AG09319 (cell line): Measurements from ENCODE around the gene RAB11FIP2.
"Not testable (repeated sequence)": the region's sequence is repeated elsewhere in the genome, so short reads cannot be mapped to it uniquely, and the experiment has no call there.

Experiments
- DNase-seq: peaks from one replicate; pipeline ENCODE4 v3.0.0-alpha.2; 2010; ENCODE audit warnings: low read depth; ENCODE audit errors: extremely low read depth
- TF ChIP-seq, protein P1 (sequence below): IDR thresholded peaks from 2 replicates; pipeline ENCODE4 v1.5.1; 2011; ENCODE audit warnings: low read depth, mild to moderate bottlenecking, inconsistent platforms, low read length, moderate library complexity

Gene RAB11FIP2, protein sequence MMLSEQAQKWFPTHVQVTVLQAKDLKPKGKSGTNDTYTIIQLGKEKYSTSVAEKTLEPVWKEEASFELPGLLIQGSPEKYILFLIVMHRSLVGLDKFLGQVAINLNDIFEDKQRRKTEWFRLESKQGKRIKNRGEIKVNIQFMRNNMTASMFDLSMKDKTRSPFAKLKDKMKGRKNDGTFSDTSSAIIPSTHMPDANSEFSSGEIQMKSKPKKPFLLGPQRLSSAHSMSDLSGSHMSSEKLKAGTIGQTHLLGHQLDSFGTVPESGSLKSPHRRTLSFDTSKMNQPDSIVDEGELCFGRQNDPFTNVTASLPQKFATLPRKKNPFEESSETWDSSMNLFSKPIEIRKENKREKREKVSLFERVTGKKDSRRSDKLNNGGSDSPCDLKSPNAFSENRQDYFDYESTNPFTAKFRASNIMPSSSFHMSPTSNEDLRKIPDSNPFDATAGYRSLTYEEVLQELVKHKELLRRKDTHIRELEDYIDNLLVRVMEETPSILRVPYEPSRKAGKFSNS

DNA sequence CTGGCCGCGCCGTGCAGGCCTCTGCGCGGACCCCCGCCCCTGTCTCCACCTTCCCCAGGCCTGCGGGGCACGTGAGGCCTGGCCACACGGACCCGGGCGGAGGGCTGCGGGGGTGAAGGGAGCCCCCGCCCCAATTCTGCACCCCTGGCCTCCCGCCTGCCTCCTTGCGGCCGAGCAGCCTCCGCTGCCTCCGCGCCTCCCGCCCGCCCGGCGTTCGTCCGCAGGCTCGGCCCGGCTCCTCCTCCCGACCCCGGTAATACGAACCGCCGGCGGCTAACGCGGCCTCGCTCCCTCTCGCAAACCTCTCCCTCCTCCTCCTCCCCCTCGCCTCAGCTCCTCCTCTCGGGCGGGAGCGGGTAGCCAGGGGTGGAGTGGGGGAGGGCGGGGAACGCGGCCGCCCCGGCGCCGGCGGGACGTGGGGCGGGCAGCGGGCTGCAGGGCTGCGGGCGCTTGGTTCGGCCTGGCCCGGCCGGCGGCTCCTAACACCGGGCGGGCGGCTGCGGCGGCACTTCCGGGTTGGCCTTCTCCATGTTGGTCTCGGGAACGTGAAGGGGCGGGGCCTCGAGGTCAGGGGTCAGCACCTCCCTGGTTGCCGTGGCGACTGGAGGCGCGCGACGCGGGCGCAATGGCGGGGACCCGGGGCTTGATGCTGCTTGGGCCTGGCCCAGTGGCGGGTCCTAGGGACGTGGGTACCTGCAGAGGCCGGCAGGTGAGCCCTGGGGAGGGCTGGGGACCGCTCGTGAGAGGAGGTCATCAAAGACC, at the start of gene RAB11FIP2:
Gene RAB11FIP2, minus strand, starts transcription at position 547 of the 762 bp plus-strand sequence. CDS start 778 bp downstream, outside the sequence.
- DNase-seq: peak; percentile 72

DNA sequence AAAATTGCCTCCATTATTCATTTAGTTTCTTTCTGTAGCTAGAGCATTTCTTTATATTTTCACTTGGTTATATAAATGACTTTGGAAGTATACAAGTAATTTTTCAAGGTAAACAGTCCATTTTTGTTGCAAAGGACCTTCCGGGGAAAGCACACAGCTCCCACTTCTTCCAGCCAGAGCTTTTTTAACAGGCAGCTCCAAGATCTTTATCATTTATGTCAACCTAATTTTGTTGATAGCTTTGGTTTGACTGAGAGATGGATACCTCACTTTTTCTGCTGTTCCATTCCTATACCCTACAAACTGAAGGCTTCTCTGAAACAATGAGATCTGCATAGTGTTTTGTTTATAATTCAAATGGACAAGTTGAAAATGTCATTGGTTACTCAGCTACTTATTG, 49.3 kb upstream of the RAB11FIP2 start:
- no peak for DNase-seq
- TF ChIP-seq, protein P1, sequence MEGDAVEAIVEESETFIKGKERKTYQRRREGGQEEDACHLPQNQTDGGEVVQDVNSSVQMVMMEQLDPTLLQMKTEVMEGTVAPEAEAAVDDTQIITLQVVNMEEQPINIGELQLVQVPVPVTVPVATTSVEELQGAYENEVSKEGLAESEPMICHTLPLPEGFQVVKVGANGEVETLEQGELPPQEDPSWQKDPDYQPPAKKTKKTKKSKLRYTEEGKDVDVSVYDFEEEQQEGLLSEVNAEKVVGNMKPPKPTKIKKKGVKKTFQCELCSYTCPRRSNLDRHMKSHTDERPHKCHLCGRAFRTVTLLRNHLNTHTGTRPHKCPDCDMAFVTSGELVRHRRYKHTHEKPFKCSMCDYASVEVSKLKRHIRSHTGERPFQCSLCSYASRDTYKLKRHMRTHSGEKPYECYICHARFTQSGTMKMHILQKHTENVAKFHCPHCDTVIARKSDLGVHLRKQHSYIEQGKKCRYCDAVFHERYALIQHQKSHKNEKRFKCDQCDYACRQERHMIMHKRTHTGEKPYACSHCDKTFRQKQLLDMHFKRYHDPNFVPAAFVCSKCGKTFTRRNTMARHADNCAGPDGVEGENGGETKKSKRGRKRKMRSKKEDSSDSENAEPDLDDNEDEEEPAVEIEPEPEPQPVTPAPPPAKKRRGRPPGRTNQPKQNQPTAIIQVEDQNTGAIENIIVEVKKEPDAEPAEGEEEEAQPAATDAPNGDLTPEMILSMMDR: no peak

More for the DNA sequence above, at the start of gene RAB11FIP2:
- TF ChIP-seq, protein P1: peak; percentile 1; the same call in 1 of the 2 replicates

DNA sequence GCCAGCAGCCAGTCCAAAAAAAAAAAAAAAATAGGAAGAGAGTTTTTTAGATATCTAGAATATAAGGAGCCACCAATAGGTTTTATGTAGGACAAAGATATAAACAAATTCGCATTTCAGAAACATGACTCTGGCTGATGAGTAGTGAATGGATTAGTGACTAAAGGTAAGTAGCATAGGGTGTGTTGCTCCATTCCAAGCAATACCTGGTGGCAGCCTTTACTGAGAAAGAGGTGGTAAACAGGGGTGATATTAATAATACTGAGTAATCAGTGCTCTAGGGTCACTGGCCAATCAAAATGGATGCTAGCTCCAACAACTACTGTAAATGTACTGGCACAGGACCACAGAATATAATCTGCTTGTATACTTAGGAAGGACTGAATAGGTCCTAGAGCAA, 45.5 kb upstream of the RAB11FIP2 start:
- TF ChIP-seq, protein P1: no peak

DNA sequence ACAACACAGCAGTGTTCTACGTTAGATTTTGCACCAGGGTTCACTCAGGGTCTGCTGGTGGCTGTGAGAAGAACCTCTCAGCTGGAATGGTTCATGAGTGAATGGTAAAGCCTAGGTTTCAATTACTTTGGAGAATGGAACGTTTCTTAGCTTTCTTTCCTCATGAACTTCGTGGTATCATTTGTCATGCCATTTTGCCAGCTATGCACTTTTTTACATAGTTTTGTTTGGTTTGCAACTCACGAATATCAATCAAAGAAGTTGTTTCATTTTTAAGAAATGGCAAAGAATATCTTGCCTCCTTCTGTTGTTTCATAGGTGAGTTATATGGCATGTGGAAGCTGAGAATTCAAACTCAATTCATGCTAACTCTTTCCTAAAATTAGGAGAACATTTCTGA, 34.1 kb upstream of the RAB11FIP2 start:
- TF ChIP-seq, protein P1: no peak
- no peak for DNase-seq

More for the DNA sequence above, 45.5 kb upstream of the RAB11FIP2 start:
- no peak for DNase-seq

DNA sequence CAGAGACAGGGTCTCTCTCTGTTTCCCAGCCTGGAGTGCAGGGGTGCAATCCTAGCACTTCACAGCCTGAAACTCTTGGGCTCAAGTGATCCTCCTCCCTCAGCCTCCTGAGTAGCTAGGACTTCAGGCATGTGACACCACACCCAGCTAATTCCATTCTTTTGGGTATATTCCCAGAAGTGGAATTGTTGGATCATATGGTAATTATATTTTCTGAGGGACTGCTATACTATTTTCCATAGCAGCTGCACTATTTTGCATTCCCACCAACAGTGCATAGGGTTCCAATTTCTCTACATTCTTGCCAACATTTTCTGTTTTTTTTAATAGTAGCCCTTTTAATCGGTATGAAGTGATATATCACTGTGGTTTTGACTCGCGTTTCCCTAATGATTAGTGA, 30.0 kb upstream of the RAB11FIP2 start:
- TF ChIP-seq, protein P1: no peak
- no peak for DNase-seq

DNA sequence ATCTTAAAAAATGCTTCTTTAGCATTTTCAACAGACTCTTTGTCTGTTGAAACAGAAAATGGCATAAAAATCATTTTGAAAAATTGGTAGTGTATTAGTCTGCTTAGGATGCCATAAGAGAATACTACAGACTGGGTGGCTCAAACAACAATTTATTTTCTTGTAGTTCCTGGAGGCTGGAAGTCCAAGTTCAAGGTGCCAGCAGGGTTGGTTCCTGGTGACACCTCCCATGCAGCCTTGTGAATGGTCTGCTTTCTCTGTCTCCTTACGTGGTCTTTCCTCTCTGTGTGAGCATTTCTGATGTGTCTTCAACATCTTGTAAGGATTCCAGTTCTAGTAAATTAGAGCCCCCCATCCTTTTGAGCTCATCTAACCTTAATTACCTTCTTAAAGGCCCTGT, 26.1 kb upstream of the RAB11FIP2 start:
- TF ChIP-seq, protein P1: no peak
- DNase-seq: no peak

DNA sequence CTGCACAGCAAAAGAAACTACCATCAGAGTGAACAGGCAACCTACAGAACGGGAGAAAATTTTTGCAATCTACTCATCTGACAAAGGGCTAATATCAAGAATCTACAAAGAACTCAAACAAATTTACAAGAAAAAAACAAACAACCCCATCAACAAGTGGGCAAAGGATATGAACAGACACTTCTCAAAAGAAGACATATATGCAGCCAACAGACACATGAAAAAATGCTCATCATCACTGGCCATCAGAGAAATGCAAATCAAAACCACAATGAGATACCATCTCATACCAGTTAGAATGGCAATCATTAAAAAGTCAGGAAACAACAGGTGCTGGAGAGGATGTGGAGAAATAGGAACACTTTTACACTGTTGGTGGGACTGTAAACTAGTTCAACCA, 20.6 kb upstream of the RAB11FIP2 start:
- DNase-seq: not testable (repeated sequence)
